Spleen (tissue), 11 donors: ENCODE results near the gene COL1A2. TPM values are rescaled to one million over a fixed set of nuclear protein-coding genes. Genes with fewer than 3 reads are reported as not detected.

ENCODE experiments used
- DNase-seq: peaks from one replicate; pipeline ENCODE4 v3.0.0-alpha.2; 2020
- H3K27ac ChIP-seq, 8 donors: fragments of 200-600 bp; sonication (generic) in 7 of 8; 1 replicate in 4 of 8; 2 replicates in 4 of 8; pipeline versions ENCODE4 v1.5.0 to v1.8.0; 2016 to 2021; ENCODE audit warnings: inconsistent platforms in 4 of 8, mild to moderate bottlenecking in 4 of 8, moderate library complexity in 1 of 8
- H3K27me3 ChIP-seq, 7 donors: fragments of 200-600 bp; sonication (generic) in 6 of 7; replicated peaks in 1 of 7; 1 replicate in 4 of 7; 2 replicates in 3 of 7; pipeline versions ENCODE4 v1.5.0 to v1.8.0; 2016 to 2021; ENCODE audit warnings: inconsistent platforms in 3 of 7, mild to moderate bottlenecking in 1 of 7
- H3K36me3 ChIP-seq, 6 donors: fragments of 200-600 bp; sonication (generic) in 5 of 6; 1 replicate in 4 of 6; 2 replicates in 2 of 6; pipeline versions ENCODE4 v1.5.0 to v1.8.0; 2016 to 2021; ENCODE audit warnings: inconsistent platforms in 2 of 6
- H3K4me1 ChIP-seq, 6 donors: fragments of 200-600 bp; sonication (generic) in 5 of 6; 1 replicate in 3 of 6; 2 replicates in 3 of 6; pipeline versions ENCODE4 v1.5.0 to v1.8.0; 2016 to 2021; ENCODE audit warnings: inconsistent platforms in 3 of 6
- H3K4me3 ChIP-seq, 8 donors: fragments of 200-600 bp; sonication (generic) in 7 of 8; 1 replicate in 4 of 8; 2 replicates in 4 of 8; pipeline versions ENCODE4 v1.5.0 to v1.8.0; 2016 to 2021; ENCODE audit warnings: inconsistent platforms in 4 of 8, mild to moderate bottlenecking in 4 of 8, moderate library complexity in 2 of 8
- H3K9me3 ChIP-seq, 8 donors: fragments of 200-600 bp; sonication (generic) in 7 of 8; 1 replicate in 4 of 8; 2 replicates in 4 of 8; pipeline versions ENCODE4 v1.5.0 to v1.8.0; 2016 to 2021; ENCODE audit warnings: inconsistent platforms in 4 of 8
- CTCF ChIP-seq, 11 experiments: fragments of 200-600 bp in 7 of 11; fragments of 450-650 bp in 4 of 11; sonication (generic) in 4 of 11; IDR thresholded peaks in 8 of 11; conservative IDR thresholded peaks in 3 of 11; 1 replicate in 7 of 11; 2 replicates in 4 of 11; pipeline versions ENCODE4 v1.4.0 to v1.8.0; 2016 to 2021; ENCODE audit warnings: antibody characterized with exemption in 11 of 11, inconsistent platforms in 4 of 11, mild to moderate bottlenecking in 1 of 11
- POLR2A ChIP-seq, 3 donors: fragments of 450-650 bp; IDR thresholded peaks; one replicate each; pipeline ENCODE4 v1.5.1; 2017; ENCODE audit warnings: antibody characterized with exemption in 3 of 3, mild to moderate bottlenecking in 1 of 3
- POLR2AphosphoS5 ChIP-seq, 3 donors: sonication (generic); formaldehyde crosslinking; IDR thresholded peaks; one replicate each; pipeline ENCODE4 v1.5.1; 2017; ENCODE audit warnings: antibody characterized with exemption in 3 of 3
- WGBS, 5 donors: extraction: QIAGEN DNeasy Blood & Tissue Kit in 3 of 5; methylation state at CpG; one replicate each; pipeline versions ENCODE4 v1.1.5 to v1.1.7; 2013 to 2018; 5-methylcytosine and 5-hydroxymethylcytosine counted together
- intact Hi-C: fragments of 100-400 bp; cut with DNase I; formaldehyde crosslinking; loops from one replicate; pipeline ENCODE4 v1.15.0; 2023; ENCODE audit warnings: low total_unique reads
- polyA plus RNA-seq, 3 donors: library from polyadenylated mRNA; stranded (reverse); fragments of 200-250 nt; gene quantifications; one replicate each; pipeline ENCODE4 v1.2.1, GENCODE V29; 2013
- total RNA-seq, 7 donors: library from RNA; depleted of rRNA in 3 of 7; stranded (reverse); fragments of >200 nt in 3 of 7; fragmentation: NEBNext Ultra II Directional in 4 of 7; extraction: Animal tissue kit (Norgen Biotek cat#: 25700) in 4 of 7; gene quantifications; one replicate each; pipeline versions ENCODE4 v1.1.0 to v1.2.1, GENCODE V29; 2016 to 2021
- donor health status: healthy with polysubstance abuse.
- donor health status: DM: no; HTN: no; CAD: no; lungs with moderate emphysema.
- donor health status: DM: no; HTN: no; CAD: no.
- donor health status: Bipolar disorder and iron deficiency.
- donor health status: healthy.
- donor health status: DM: no; HTN: no; CAD: no.
- donor health status: DM: yes; HTN: yes; CAD: no.

COL1A2 gene
- total and polyA plus RNA-seq, 10 donors = 39.7 to 228 (median 116) TPM

GRCh38 chr7:94374721-94375566 is 19.8 kb upstream of the COL1A2 start:
- DNase-seq = no peak
- H3K36me3 ChIP-seq = no peaks in the 10 kb centered on the region
- peak overlapping the region in 7 of 8 donors; percentile 51 to 81 (median 72) for H3K27ac ChIP-seq
- no peaks in the 10 kb centered on the region for H3K27me3 ChIP-seq
- no peaks in the 10 kb centered on the region for H3K9me3 ChIP-seq
- intact Hi-C loops = no loop called here
- 60 to 75% (median 71%) methylated on average over 5 of the region's 5 CpGs for WGBS, 5 donors
- no peak overlapping the region for H3K4me3 ChIP-seq
- peak in 1 of 3 donors; percentile 6 for TF ChIP-seq POLR2AphosphoS5 (IDR thresholded peaks at IDR 0.05)
- TF ChIP-seq CTCF (IDR thresholded peaks at IDR 0.05 in 8 of 11, conservative IDR thresholded peaks at IDR 0.05 in 3 of 11) = no peak
- H3K4me1 ChIP-seq = no peaks in the 10 kb centered on the region

GRCh38 chr7:94375691-94376090 is 19.0 kb upstream of the COL1A2 start:
- 56 to 83% (median 69%) methylated on average over 2 of the region's 2 CpGs for WGBS, 5 donors
- no peaks in the 10 kb centered on the region for H3K9me3 ChIP-seq
- peak overlapping the region in 7 of 8 donors; percentile 51 to 81 (median 72) for H3K27ac ChIP-seq
- no peaks in the 10 kb centered on the region for H3K27me3 ChIP-seq
- intact Hi-C loops = no loop called here
- TF ChIP-seq POLR2AphosphoS5 (IDR thresholded peaks at IDR 0.05) (no peak), POLR2A (IDR thresholded peaks at IDR 0.05) (no peak)
- H3K4me1 ChIP-seq = no peaks in the 10 kb centered on the region
- no peak for DNase-seq
- no peak overlapping the region for H3K4me3 ChIP-seq
- no peaks in the 10 kb centered on the region for H3K36me3 ChIP-seq

- TF ChIP-seq CTCF (IDR thresholded peaks at IDR 0.05 in 8 of 11, conservative IDR thresholded peaks at IDR 0.05 in 3 of 11) = no peak
- TF ChIP-seq POLR2AphosphoS5 (IDR thresholded peaks at IDR 0.05) = no peak
- no peak for TF ChIP-seq POLR2A (IDR thresholded peaks at IDR 0.05)
- Histone ChIP-seq H3K27ac (peak overlapping the region in 7 of 8 donors; percentile 11 to 81 (median 69)), H3K36me3 (no peaks in the 10 kb centered on the region), H3K9me3 (no peaks in the 10 kb centered on the region), H3K4me3 (no peak overlapping the region), H3K4me1 (no peaks in the 10 kb centered on the region), H3K27me3 (no peaks in the 10 kb centered on the region)
- WGBS, 5 donors = 74 to 93% (median 86%) methylated on average over 1 of the region's 1 CpG
- intact Hi-C loops = no loop called here
- DNase-seq = no peak
Measured at GRCh38 chr7:94376281-94376680, 18.4 kb upstream of the COL1A2 start.

- Histone ChIP-seq H3K27me3 (no peaks in the 10 kb centered on the region), H3K4me1 (no peaks in the 10 kb centered on the region), H3K4me3 (no peak overlapping the region), H3K9me3 (no peaks in the 10 kb centered on the region), H3K36me3 (no peaks in the 10 kb centered on the region), H3K27ac (peak overlapping the region in 1 of 8 donors; percentile 8)
- no peak for DNase-seq
- intact Hi-C loops = no loop called here
- 18 to 39% (median 24%) methylated on average over 3 of the region's 3 CpGs for WGBS, 5 donors
- no peak for TF ChIP-seq POLR2AphosphoS5 (IDR thresholded peaks at IDR 0.05)
- TF ChIP-seq POLR2A (IDR thresholded peaks at IDR 0.05) = no peak
- no peak for TF ChIP-seq CTCF (IDR thresholded peaks at IDR 0.05 in 8 of 11, conservative IDR thresholded peaks at IDR 0.05 in 3 of 11)
Measured at GRCh38 chr7:94378356-94378755, 16.3 kb upstream of the COL1A2 start.
